KMS-11 (cell line): Measurements from ENCODE around the gene FADS1.
A peak's percentile ranks its signal among the peaks of the same experiment; 100 is the strongest.

ENCODE experiments used
- H2AFZ ChIP-seq: fragments of 200-600 bp; sonication (generic); 2 replicates; pipeline ENCODE4 v1.6.1; 2016; ENCODE audit warnings: antibody characterized with exemption, mixed run types, low read depth
- H3K27ac ChIP-seq: fragments of 200-600 bp; sonication (generic); 2 replicates; pipeline ENCODE4 v1.6.1; 2016; ENCODE audit warnings: mild to moderate bottlenecking, mixed run types
- H3K27me3 ChIP-seq: fragments of 200-600 bp; sonication (generic); 2 replicates; pipeline ENCODE4 v1.6.1; 2017; ENCODE audit warnings: mild to moderate bottlenecking, low read depth, mixed run types, moderate library complexity; ENCODE audit not compliant: insufficient read depth
- H3K36me3 ChIP-seq: fragments of 200-600 bp; sonication (generic); 2 replicates; pipeline ENCODE4 v1.6.1; 2017; ENCODE audit warnings: mild to moderate bottlenecking, mixed run types; ENCODE audit not compliant: insufficient read depth
- H3K4me1 ChIP-seq: fragments of 200-600 bp; sonication (generic); 2 replicates; pipeline ENCODE4 v1.6.1; 2016; ENCODE audit warnings: mild to moderate bottlenecking, low read depth, mixed run types; ENCODE audit not compliant: poor library complexity, severe bottlenecking
- H3K4me2 ChIP-seq: fragments of 200-600 bp; sonication (generic); 2 replicates; pipeline ENCODE4 v1.7.0; 2016; ENCODE audit warnings: mild to moderate bottlenecking, mixed run types
- H3K4me3 ChIP-seq: fragments of 200-600 bp; sonication (generic); IDR thresholded peaks from 2 replicates; pipeline ENCODE4 v1.6.1; 2017; ENCODE audit warnings: low read depth, low read length, mixed read lengths; ENCODE audit not compliant: insufficient read depth
- H3K79me2 ChIP-seq: fragments of 200-600 bp; sonication (generic); 2 replicates; pipeline ENCODE4 v1.6.1; 2016; ENCODE audit warnings: low read depth, mixed run types; ENCODE audit not compliant: insufficient read depth
- H3K9ac ChIP-seq: fragments of 200-600 bp; sonication (generic); 2 replicates; pipeline ENCODE4 v1.6.1; 2016; ENCODE audit warnings: mild to moderate bottlenecking, mixed run types
- H4K20me1 ChIP-seq: fragments of 200-600 bp; sonication (generic); 2 replicates; pipeline ENCODE4 v1.6.1; 2016; ENCODE audit warnings: mild to moderate bottlenecking, mixed run types; ENCODE audit not compliant: insufficient read depth
- CTCF ChIP-seq: fragments of 200-600 bp; sonication (generic); conservative IDR thresholded peaks from 2 replicates; pipeline ENCODE4 v1.6.1; 2017; ENCODE audit warnings: low read depth, mild to moderate bottlenecking, antibody characterized with exemption, low read length, moderate library complexity, mixed read lengths

FADS1 gene

GRCh38 chr11:61752925-61753521, 63.8 kb downstream of the FADS1 start:
- Histone ChIP-seq H3K4me2 (peak overlapping the region; percentile 42; the same call in 1 of the 2 replicates), H3K27ac (no peak overlapping the region), H3K4me3 (no peak overlapping the region)

GRCh38 chr11:61752117-61752924, 64.5 kb downstream of the FADS1 start, which contains the start of gene MYRF:
MYRF (plus strand) TSS chr11:61752636; CDS start chr11:61752745, 109 bp downstream.
- H2AFZ ChIP-seq = peak within 1 kb of the TSS; percentile 60; the same call in 1 of the 2 replicates
- H3K36me3 ChIP-seq = no peaks in the 10 kb centered on the region
- H3K27me3 ChIP-seq = peaks cover 17% of the 10 kb centered on the region; the same call in 1 of the 2 replicates
- TF ChIP-seq CTCF = 0 out of 2 replicates have a peak, but pooled peaks have one; percentile 38
- no peak within 1 kb of the TSS for H3K4me3 ChIP-seq
- no peak within 1 kb of the TSS for H3K27ac ChIP-seq
- no peaks in the 10 kb centered on the region for H3K79me2 ChIP-seq
- H3K4me2 ChIP-seq = peak within 1 kb of the TSS; percentile 42
- no peaks in the 10 kb centered on the region for H4K20me1 ChIP-seq
- H3K9ac ChIP-seq = no peak within 1 kb of the TSS
- H3K4me1 ChIP-seq = peaks cover 8% of the 10 kb centered on the region

More at GRCh38 chr11:61752925-61753521, 63.8 kb downstream of the FADS1 start:
- no peaks in the 10 kb centered on the region for H3K79me2 ChIP-seq
- peaks cover 8% of the 10 kb centered on the region for H3K4me1 ChIP-seq
- H2AFZ ChIP-seq = peak overlapping the region; percentile 30; the same call in 1 of the 2 replicates
- TF ChIP-seq CTCF = no peak
- no peaks in the 10 kb centered on the region for H3K36me3 ChIP-seq
- H3K27me3 ChIP-seq = peaks cover 17% of the 10 kb centered on the region; the same call in 1 of the 2 replicates
- H3K9ac ChIP-seq = no peak overlapping the region
- H4K20me1 ChIP-seq = no peaks in the 10 kb centered on the region

GRCh38 chr11:61751384-61751783, 65.4 kb downstream of the FADS1 start:
- no peak overlapping the region for H3K4me3 ChIP-seq
- H3K36me3 ChIP-seq = no peaks in the 10 kb centered on the region
- peaks cover 1% of the 10 kb centered on the region for H3K4me1 ChIP-seq
- TF ChIP-seq CTCF = no peak
- H3K9ac ChIP-seq = no peak overlapping the region
- peaks cover 17% of the 10 kb centered on the region; the same call in 1 of the 2 replicates for H3K27me3 ChIP-seq
- no peaks in the 10 kb centered on the region for H3K79me2 ChIP-seq
- no peak overlapping the region for H3K4me2 ChIP-seq
- no peak overlapping the region for H2AFZ ChIP-seq
- no peak overlapping the region for H3K27ac ChIP-seq
- H4K20me1 ChIP-seq = no peaks in the 10 kb centered on the region

- Histone ChIP-seq H2AFZ (no peak overlapping the region), H4K20me1 (no peaks in the 10 kb centered on the region), H3K79me2 (no peaks in the 10 kb centered on the region), H3K4me1 (no peaks in the 10 kb centered on the region), H3K27ac (no peak overlapping the region), H3K4me3 (no peak overlapping the region), H3K27me3 (peaks cover 17% of the 10 kb centered on the region; the same call in 1 of the 2 replicates), H3K9ac (no peak overlapping the region), H3K36me3 (no peaks in the 10 kb centered on the region), H3K4me2 (no peak overlapping the region)
- TF ChIP-seq CTCF = no peak
Measured at GRCh38 chr11:61750631-61751273, 66.1 kb downstream of the FADS1 start.
